Suprapubic skin (tissue), 4 donors: Measurements from ENCODE around the gene MYBPC1. TPM values are rescaled to one million over a fixed set of nuclear protein-coding genes. Genes with fewer than 3 reads are reported as not detected.

ENCODE experiments used
- DNase-seq, 2 donors: peaks; one replicate each; pipeline ENCODE4 v3.0.0-alpha.2; 2019; ENCODE audit warnings: low spot score in 2 of 2
- H3K27ac ChIP-seq: fragments of 200-600 bp; sonication (generic); one replicate; pipeline ENCODE4 v1.5.1; 2019
- H3K27me3 ChIP-seq: fragments of 200-600 bp; sonication (generic); one replicate; pipeline ENCODE4 v1.5.1; 2019
- H3K36me3 ChIP-seq: fragments of 200-600 bp; sonication (generic); one replicate; pipeline ENCODE4 v1.5.1; 2019
- H3K4me1 ChIP-seq: fragments of 200-600 bp; sonication (generic); one replicate; pipeline ENCODE4 v1.5.1; 2019
- H3K4me3 ChIP-seq: fragments of 200-600 bp; sonication (generic); one replicate; pipeline ENCODE4 v1.5.1; 2019; ENCODE audit warnings: mild to moderate bottlenecking
- H3K9me3 ChIP-seq: fragments of 200-600 bp; sonication (generic); one replicate; pipeline ENCODE4 v1.5.1; 2019
- CTCF ChIP-seq, 2 donors: fragments of 200-600 bp in 1 of 2; fragments of 450-650 bp in 1 of 2; sonication (generic) in 1 of 2; IDR thresholded peaks; one replicate each; pipeline ENCODE4 v1.5.1; 2016 to 2019; ENCODE audit warnings: antibody characterized with exemption in 2 of 2, mild to moderate bottlenecking in 1 of 2, moderate library complexity in 1 of 2
- EP300 ChIP-seq: sonication (generic); formaldehyde crosslinking; IDR thresholded peaks from one replicate; pipeline ENCODE4 v1.6.1; 2017; ENCODE audit warnings: antibody characterized with exemption
- POLR2A ChIP-seq, 2 donors: fragments of 450-650 bp; IDR thresholded peaks; one replicate each; pipeline ENCODE4 v1.6.1; 2017; ENCODE audit warnings: antibody characterized with exemption in 2 of 2, mild to moderate bottlenecking in 2 of 2, moderate library complexity in 2 of 2
- POLR2AphosphoS5 ChIP-seq, 3 donors: sonication (generic); formaldehyde crosslinking; IDR thresholded peaks; one replicate each; pipeline ENCODE4 v1.6.1; 2017; ENCODE audit warnings: antibody characterized with exemption in 3 of 3
- WGBS: methylation state at CpG from one replicate; pipeline ENCODE4 v1.1.5; 2018; 5-methylcytosine and 5-hydroxymethylcytosine counted together
- total RNA-seq, 4 donors: library from RNA; depleted of rRNA; stranded (reverse); fragments of >200 nt; gene quantifications; one replicate each; pipeline ENCODE4 v1.1.0, GENCODE V29; 2016

MYBPC1 gene
- total RNA-seq, 4 donors from 2014 or later: 2.1 to 11.9 (median 7.0) TPM

DNA sequence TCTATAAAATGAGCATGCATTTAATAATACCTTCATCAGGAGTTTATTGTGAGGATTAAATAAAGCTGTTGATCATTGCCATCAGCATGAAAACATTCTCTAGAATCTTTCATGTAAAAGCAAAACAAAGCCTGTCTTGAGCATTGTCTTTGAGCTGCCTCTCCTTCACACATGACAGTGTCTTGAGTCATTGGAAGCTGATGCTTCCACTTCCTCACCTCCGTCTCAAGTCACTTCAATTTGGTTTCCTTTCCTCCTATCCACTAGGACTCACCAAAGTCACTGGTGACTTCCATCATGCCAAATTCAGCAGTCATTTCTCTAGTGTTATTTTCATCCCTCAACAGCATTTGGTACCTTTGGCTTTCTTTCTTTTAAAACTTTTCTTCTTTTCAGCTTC lies 31.6 kb upstream of the MYBPC1 start:
- Histone ChIP-seq H3K9me3 (no peaks in the 10 kb centered on the region), H3K36me3 (no peaks in the 10 kb centered on the region), H3K27ac (no peak overlapping the region), H3K27me3 (no peaks in the 10 kb centered on the region), H3K4me1 (no peaks in the 10 kb centered on the region), H3K4me3 (no peak overlapping the region)
- DNase-seq: no peak
- TF ChIP-seq EP300 (no peak), CTCF (IDR thresholded peaks at IDR 0.05) (no peak), POLR2AphosphoS5 (IDR thresholded peaks at IDR 0.05) (no peak), POLR2A (IDR thresholded peaks at IDR 0.05) (no peak)
- WGBS: 85% methylated on average over 1 of the region's 1 CpG

DNA sequence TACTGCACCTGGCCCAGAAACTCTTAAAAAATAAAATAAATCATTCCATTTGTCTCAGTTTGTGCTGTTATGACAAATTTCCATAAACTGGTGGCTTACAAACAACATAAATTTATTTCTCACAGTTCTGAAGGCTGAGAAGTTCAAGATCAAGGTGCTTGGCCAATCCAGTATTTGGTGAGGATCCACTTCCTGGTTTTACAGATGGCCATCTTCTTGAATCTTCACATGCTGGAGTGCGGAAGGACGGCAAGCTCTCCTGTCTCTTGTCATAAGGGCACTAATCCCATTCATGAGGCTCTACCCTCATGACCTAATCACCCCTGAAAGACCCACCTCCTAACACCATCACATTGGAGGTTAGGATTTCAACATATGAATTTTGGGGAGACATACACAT lies 29.9 kb upstream of the MYBPC1 start:
- 64% methylated on average over 2 of the region's 2 CpGs for WGBS
- H3K4me1 ChIP-seq: peaks cover 2% of the 10 kb centered on the region
- H3K27me3 ChIP-seq: no peaks in the 10 kb centered on the region

GRCh38 chr12:101566318-101566717 lies 28.5 kb upstream of the MYBPC1 start:
- Histone ChIP-seq H3K4me1 (peaks cover 5% of the 10 kb centered on the region), H3K27ac (no peak overlapping the region), H3K36me3 (no peaks in the 10 kb centered on the region), H3K9me3 (no peaks in the 10 kb centered on the region), H3K27me3 (no peaks in the 10 kb centered on the region), H3K4me3 (no peak overlapping the region)
- no peak for DNase-seq
- WGBS: 55% methylated on average over 4 of the region's 4 CpGs
- TF ChIP-seq POLR2A (IDR thresholded peaks at IDR 0.05): no peak

More for the DNA sequence above, 29.9 kb upstream of the MYBPC1 start:
- no peaks in the 10 kb centered on the region for H3K9me3 ChIP-seq
- no peak overlapping the region for H3K27ac ChIP-seq
- no peak for DNase-seq
- H3K36me3 ChIP-seq: no peaks in the 10 kb centered on the region
- H3K4me3 ChIP-seq: no peak overlapping the region
- TF ChIP-seq CTCF (IDR thresholded peaks at IDR 0.05): no peak
- no peak for TF ChIP-seq EP300
- TF ChIP-seq POLR2A (IDR thresholded peaks at IDR 0.05): no peak
- no peak for TF ChIP-seq POLR2AphosphoS5 (IDR thresholded peaks at IDR 0.05)

DNA sequence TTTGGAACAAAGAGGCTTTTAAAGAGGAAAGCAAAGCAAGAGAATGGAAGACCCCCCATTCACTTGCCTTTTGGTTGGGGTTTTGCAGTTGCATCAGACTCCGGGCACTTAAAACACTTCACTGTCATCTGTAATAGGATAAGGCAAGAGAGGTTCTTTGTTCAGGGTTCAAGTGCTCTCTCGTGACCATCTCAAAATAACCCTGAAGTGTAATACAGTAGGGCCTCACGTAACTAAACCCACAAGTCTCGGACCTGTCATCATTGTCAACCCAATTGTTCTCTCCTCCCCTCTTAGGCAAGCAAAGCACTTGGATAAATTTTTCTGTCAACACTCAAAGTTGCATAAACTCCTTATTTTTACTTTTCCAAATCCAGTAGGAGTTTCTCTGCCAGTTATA lies 26.9 kb upstream of the MYBPC1 start:
- no peak overlapping the region for H3K4me3 ChIP-seq
- H3K27ac ChIP-seq: no peak overlapping the region
- no peak for DNase-seq
- H3K4me1 ChIP-seq: peaks cover 5% of the 10 kb centered on the region
- H3K27me3 ChIP-seq: no peaks in the 10 kb centered on the region
- H3K36me3 ChIP-seq: no peaks in the 10 kb centered on the region
- WGBS: 69% methylated on average over 4 of the region's 4 CpGs
- no peaks in the 10 kb centered on the region for H3K9me3 ChIP-seq
- TF ChIP-seq POLR2A (IDR thresholded peaks at IDR 0.05): no peak
- TF ChIP-seq POLR2AphosphoS5 (IDR thresholded peaks at IDR 0.05): no peak
- TF ChIP-seq CTCF (IDR thresholded peaks at IDR 0.05): no peak
- no peak for TF ChIP-seq EP300

DNA sequence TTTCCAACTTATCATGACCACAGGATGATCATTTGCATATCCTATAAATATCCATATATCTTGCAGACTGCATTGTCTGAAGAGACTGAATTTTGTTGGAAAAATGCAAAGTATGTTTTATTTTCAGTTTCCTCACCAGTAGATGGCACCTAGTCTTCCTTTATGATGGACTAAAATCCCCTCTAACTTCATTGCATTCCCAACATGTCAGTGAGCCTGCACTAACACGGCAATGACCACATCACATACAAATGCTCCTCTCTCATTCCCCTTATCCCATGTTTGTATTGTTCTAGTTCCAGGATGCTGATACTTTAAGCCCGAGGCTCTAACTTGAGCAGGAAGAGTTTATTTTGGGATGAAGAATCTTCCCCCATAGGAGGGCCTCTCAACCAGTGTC lies 24.7 kb upstream of the MYBPC1 start:
- DNase-seq: no peak
- H3K4me1 ChIP-seq: peaks cover 5% of the 10 kb centered on the region
- TF ChIP-seq EP300 (no peak), POLR2AphosphoS5 (IDR thresholded peaks at IDR 0.05) (no peak), CTCF (IDR thresholded peaks at IDR 0.05) (no peak), POLR2A (IDR thresholded peaks at IDR 0.05) (no peak)
- H3K27me3 ChIP-seq: no peaks in the 10 kb centered on the region
- H3K36me3 ChIP-seq: no peaks in the 10 kb centered on the region
- H3K4me3 ChIP-seq: no peak overlapping the region
- H3K9me3 ChIP-seq: no peaks in the 10 kb centered on the region
- H3K27ac ChIP-seq: no peak overlapping the region
- WGBS: 5% methylated on average over 2 of the region's 2 CpGs

- Histone ChIP-seq H3K9me3 (no peaks in the 10 kb centered on the region), H3K4me1 (peaks cover 5% of the 10 kb centered on the region), H3K36me3 (no peaks in the 10 kb centered on the region), H3K4me3 (no peak overlapping the region), H3K27me3 (no peaks in the 10 kb centered on the region), H3K27ac (no peak overlapping the region)
- 46% methylated on average over 4 of the region's 4 CpGs for WGBS
- TF ChIP-seq EP300 (no peak), POLR2AphosphoS5 (IDR thresholded peaks at IDR 0.05) (no peak), CTCF (IDR thresholded peaks at IDR 0.05) (no peak), POLR2A (IDR thresholded peaks at IDR 0.05) (no peak)
- DNase-seq: no peak
Measured at GRCh38 chr12:101571105-101571504, 23.7 kb upstream of the MYBPC1 start.
